ENCODE data around the gene CHMP1A. TPM values are rescaled to one million over a fixed set of nuclear protein-coding genes. Genes with fewer than 3 reads are reported as not detected.
"Not testable (repeated sequence)": the region's sequence is repeated elsewhere in the genome, so short reads cannot be mapped to it uniquely, and the experiment has no call there.

CHMP1A gene
- total RNA-seq, 2 experiments from 2014 or later: 70.7 to 73.9 TPM

DNA sequence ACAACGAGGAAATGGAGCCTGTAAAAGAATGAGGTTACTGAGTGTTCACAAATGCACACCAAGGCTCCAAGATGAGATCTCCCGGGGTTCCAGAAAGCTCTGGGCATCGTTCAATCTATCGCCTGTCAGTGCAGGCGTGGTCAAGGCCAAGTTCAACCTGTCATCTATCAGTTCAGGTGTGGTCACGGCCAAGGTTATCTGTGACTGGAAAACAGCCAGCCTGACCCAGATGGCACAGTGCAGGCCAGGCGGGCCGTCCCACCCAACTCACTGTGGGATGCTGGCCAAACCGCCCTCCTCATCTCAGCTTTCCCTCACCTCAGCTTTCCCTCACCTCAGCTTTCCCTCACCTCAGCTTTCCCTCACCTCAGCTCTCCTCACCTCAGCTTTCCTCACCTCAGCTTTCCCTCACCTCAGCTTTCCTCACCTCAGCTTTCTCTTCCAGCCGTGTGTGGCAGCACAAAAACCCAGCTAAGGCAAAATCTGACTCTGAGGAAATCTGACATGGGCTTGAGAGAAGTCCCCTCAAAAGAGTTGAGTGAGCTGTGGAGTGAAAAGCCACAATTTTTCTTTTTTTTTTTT, 2.4 kb downstream of the CHMP1A start:
- H3K9me3 Mint-ChIP-seq: no peaks in the 10 kb centered on the region
- no peaks in the 10 kb centered on the region for H3K27me3 Mint-ChIP-seq
- peaks cover 10% of the 10 kb centered on the region for H3K36me3 Mint-ChIP-seq
- no peak for DNase-seq
- no peak overlapping the region for H3K27ac Mint-ChIP-seq
- H3K4me3 Mint-ChIP-seq: no peak overlapping the region
- H3K4me1 Mint-ChIP-seq: peaks cover 18% of the 10 kb centered on the region

- DNase-seq: no peak
- H3K4me1 Mint-ChIP-seq: peaks cover 15% of the 10 kb centered on the region
- no peaks in the 10 kb centered on the region for H3K9me3 Mint-ChIP-seq
- peak overlapping the region; percentile 12 for H3K4me3 Mint-ChIP-seq
- peaks cover 11% of the 10 kb centered on the region for H3K36me3 Mint-ChIP-seq
- H3K27ac Mint-ChIP-seq: peak overlapping the region; percentile 17
- H3K27me3 Mint-ChIP-seq: no peaks in the 10 kb centered on the region
These were observed 3.7 kb downstream of the CHMP1A start for GRCh38 chr16:89653656-89654295.

GRCh38 chr16:89651584-89651983, 5.9 kb downstream of the CHMP1A start:
- DNase-seq: no peak
- Mint-ChIP-seq H3K9me3 (no peaks in the 10 kb centered on the region), H3K27me3 (no peaks in the 10 kb centered on the region), H3K36me3 (peaks cover 9% of the 10 kb centered on the region), H3K4me3 (no peak overlapping the region), H3K4me1 (peaks cover 10% of the 10 kb centered on the region), H3K27ac (no peak overlapping the region)

GRCh38 chr16:89646906-89647305, 10.6 kb downstream of the CHMP1A start:
- H3K27ac Mint-ChIP-seq: no peak overlapping the region
- peaks cover 11% of the 10 kb centered on the region for H3K36me3 Mint-ChIP-seq
- H3K27me3 Mint-ChIP-seq: no peaks in the 10 kb centered on the region
- DNase-seq: no peak
- H3K4me1 Mint-ChIP-seq: no peaks in the 10 kb centered on the region
- H3K9me3 Mint-ChIP-seq: no peaks in the 10 kb centered on the region
- H3K4me3 Mint-ChIP-seq: no peak overlapping the region

- Mint-ChIP-seq H3K27ac (no peak overlapping the region), H3K4me1 (no peaks in the 10 kb centered on the region), H3K36me3 (peaks cover 11% of the 10 kb centered on the region), H3K27me3 (no peaks in the 10 kb centered on the region), H3K9me3 (no peaks in the 10 kb centered on the region), H3K4me3 (no peak overlapping the region)
- DNase-seq: no peak
These were observed 11.2 kb downstream of the CHMP1A start for GRCh38 chr16:89646270-89646669.

GRCh38 chr16:89645122-89645521, 12.4 kb downstream of the CHMP1A start:
- no peak overlapping the region for H3K27ac Mint-ChIP-seq
- DNase-seq: no peak
- H3K4me3 Mint-ChIP-seq: no peak overlapping the region
- peaks cover 11% of the 10 kb centered on the region for H3K36me3 Mint-ChIP-seq
- no peaks in the 10 kb centered on the region for H3K9me3 Mint-ChIP-seq
- H3K4me1 Mint-ChIP-seq: peaks cover 6% of the 10 kb centered on the region
- H3K27me3 Mint-ChIP-seq: no peaks in the 10 kb centered on the region

DNA sequence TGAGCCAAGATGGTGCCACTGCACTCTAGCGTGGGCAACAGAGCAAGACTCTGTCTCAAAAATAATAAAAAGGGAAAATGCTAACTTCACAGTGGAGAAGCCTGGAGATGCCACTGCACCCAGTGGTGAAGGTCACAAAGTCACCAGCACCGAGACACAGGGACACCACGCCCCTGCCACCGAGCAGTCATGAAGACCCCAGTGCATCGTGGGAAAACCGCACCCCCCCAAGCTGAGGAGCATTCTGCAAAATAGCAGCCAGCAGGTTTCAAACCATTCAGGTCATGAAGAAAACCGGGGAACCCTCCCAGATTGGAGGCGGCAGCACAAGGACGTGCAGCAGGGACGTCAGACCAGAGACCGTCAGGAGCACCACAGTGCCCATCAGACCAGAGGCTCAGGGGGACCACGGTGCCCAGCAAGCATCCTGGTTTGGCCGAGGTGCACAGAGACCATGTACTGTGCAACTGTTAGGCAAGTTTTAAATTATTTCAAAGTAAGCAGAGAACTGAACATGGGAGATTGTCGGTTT, 13.7 kb downstream of the CHMP1A start:
- Mint-ChIP-seq H3K27me3 (no peaks in the 10 kb centered on the region), H3K9me3 (no peaks in the 10 kb centered on the region), H3K4me1 (peaks cover 6% of the 10 kb centered on the region), H3K4me3 (no peak overlapping the region), H3K27ac (peak overlapping the region; percentile 48), H3K36me3 (peaks cover 7% of the 10 kb centered on the region)
- no peak for DNase-seq

GRCh38 chr16:89642574-89642973, 14.9 kb downstream of the CHMP1A start:
- H3K27me3 Mint-ChIP-seq: peaks cover 2% of the 10 kb centered on the region
- peaks cover 6% of the 10 kb centered on the region for H3K4me1 Mint-ChIP-seq
- peaks cover 4% of the 10 kb centered on the region for H3K36me3 Mint-ChIP-seq
- no peak overlapping the region for H3K27ac Mint-ChIP-seq
- DNase-seq: no peak
- H3K4me3 Mint-ChIP-seq: no peak overlapping the region
- no peaks in the 10 kb centered on the region for H3K9me3 Mint-ChIP-seq

DNA sequence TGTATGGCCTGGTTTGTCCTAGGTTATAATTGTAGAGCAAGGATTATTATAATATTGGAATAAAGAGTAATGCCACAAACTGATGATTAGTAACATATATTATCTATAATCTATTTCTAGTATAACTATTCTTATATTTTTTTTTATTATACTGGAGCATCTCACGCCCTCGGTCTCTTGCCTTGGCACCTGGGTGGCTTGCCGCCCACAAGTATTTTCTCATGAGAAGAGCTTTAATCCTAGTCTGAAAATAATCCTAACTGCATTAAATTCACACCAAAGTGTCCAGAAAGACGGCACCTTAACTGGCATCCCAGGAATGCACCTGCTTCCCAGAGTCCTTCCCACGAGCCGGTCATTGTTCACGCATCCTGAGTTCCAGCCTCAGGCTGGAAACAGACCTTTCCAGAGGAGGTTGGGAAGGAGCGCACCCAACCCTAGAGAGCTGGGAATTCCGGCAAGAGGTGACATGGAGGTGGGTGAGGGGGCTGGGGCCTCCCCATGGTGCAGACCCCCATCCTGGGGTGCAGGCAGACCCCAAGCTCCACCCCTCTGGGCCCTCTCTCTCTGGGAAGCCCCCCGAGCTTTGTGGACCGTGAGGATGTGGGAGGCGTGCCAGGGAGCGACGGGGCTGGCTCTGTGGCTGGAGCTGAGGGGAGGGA, 15.9 kb downstream of the CHMP1A start:
- no peaks in the 10 kb centered on the region for H3K9me3 Mint-ChIP-seq
- no peak for DNase-seq
- no peak overlapping the region for H3K4me3 Mint-ChIP-seq
- peaks cover 1% of the 10 kb centered on the region for H3K36me3 Mint-ChIP-seq
- peaks cover 5% of the 10 kb centered on the region for H3K27me3 Mint-ChIP-seq
- H3K4me1 Mint-ChIP-seq: peaks cover 6% of the 10 kb centered on the region
- H3K27ac Mint-ChIP-seq: no peak overlapping the region

DNA sequence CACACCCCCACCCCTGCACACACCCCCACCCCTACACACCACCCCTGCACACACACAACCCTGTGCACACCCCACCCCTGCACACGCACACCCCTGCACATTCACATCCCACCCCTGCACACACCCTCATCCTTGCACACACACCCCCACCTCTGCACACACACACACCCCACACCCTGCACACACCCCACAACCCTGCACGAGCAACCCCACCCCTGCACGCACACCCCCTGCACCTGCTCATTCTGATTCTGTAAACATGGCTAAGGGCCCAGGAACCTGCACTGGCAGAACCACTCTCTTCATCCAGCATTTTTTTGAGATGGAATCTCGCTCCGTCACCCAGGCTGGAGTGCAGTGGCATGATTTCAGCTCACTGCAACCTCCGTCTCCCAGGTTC, 18.1 kb downstream of the CHMP1A start:
- peaks cover 9% of the 10 kb centered on the region for H3K27me3 Mint-ChIP-seq
- H3K27ac Mint-ChIP-seq: no peak overlapping the region
- DNase-seq: no peak
- no peaks in the 10 kb centered on the region for H3K36me3 Mint-ChIP-seq
- H3K4me3 Mint-ChIP-seq: no peak overlapping the region
- no peaks in the 10 kb centered on the region for H3K9me3 Mint-ChIP-seq
- H3K4me1 Mint-ChIP-seq: peaks cover 6% of the 10 kb centered on the region

DNA sequence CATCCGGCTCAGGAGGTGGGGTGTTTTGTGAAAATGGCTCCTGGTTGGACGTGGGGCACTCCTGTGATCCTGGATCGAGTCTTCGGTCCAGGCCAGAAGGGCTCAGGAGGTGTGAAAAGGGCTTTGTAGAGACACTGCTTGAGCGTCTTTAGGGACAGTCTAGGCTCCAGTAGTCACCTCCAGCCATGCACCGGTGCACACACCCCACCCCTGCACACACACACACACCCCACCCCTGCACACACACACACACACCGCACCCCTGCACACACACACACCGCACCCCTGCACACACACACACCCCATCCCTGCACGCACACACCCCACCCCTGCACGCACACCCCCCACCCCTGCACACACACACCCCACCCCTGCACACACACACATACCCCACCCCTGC, 19.1 kb downstream of the CHMP1A start:
- Mint-ChIP-seq H3K36me3 (no peaks in the 10 kb centered on the region), H3K27me3 (peaks cover 9% of the 10 kb centered on the region), H3K4me3 (no peak overlapping the region), H3K9me3 (no peaks in the 10 kb centered on the region), H3K4me1 (peaks cover 6% of the 10 kb centered on the region), H3K27ac (no peak overlapping the region)
- no peak for DNase-seq

GRCh38 chr16:89637379-89637778, 20.1 kb downstream of the CHMP1A start:
- H3K9me3 Mint-ChIP-seq: no peaks in the 10 kb centered on the region
- H3K27ac Mint-ChIP-seq: no peak overlapping the region
- peaks cover 9% of the 10 kb centered on the region for H3K27me3 Mint-ChIP-seq

DNA sequence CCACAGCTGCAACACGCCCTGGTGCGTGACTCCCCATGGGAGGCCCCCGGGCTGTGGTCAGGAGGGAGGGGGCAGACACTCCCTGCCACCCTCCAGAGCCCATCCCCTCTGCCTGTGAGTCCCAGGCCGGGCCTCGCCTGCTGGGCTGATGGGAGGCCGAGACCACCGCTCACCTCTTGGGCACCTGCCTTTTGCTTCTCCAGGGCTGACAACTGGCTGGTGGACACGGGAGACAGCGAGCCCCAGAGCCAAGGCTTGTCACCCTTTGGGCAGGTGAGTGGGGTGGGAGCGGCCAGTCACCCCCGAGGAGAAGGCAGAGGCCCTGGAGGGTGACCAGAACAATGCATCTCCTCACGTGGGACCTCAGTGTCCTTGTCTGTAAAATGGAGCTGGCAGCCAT, 20.8 kb downstream of the CHMP1A start:
- peaks cover 6% of the 10 kb centered on the region for H3K4me1 Mint-ChIP-seq
- H3K36me3 Mint-ChIP-seq: no peaks in the 10 kb centered on the region
- no peak overlapping the region for H3K27ac Mint-ChIP-seq
- no peaks in the 10 kb centered on the region for H3K9me3 Mint-ChIP-seq
- peaks cover 9% of the 10 kb centered on the region for H3K27me3 Mint-ChIP-seq
- no peak overlapping the region for H3K4me3 Mint-ChIP-seq
- no peak for DNase-seq

More at GRCh38 chr16:89637379-89637778, 20.1 kb downstream of the CHMP1A start:
- H3K4me1 Mint-ChIP-seq: peaks cover 6% of the 10 kb centered on the region
- H3K4me3 Mint-ChIP-seq: no peak overlapping the region
- no peak for DNase-seq
- H3K36me3 Mint-ChIP-seq: no peaks in the 10 kb centered on the region

GRCh38 chr16:89634463-89635385, 22.8 kb downstream of the CHMP1A start:
- not testable (repeated sequence) for H3K27me3 Mint-ChIP-seq, H3K4me1 Mint-ChIP-seq, H3K27ac Mint-ChIP-seq, DNase-seq, H3K9me3 Mint-ChIP-seq, H3K4me3 Mint-ChIP-seq, H3K36me3 Mint-ChIP-seq

All from activated naive CD8-positive, alpha-beta T cell treated with anti-CD3 and anti-CD28 coated beads for 36 hours (primary cell).